Measurements from ENCODE around the gene UBE2Z. TPM values are rescaled to one million over a fixed set of nuclear protein-coding genes. Genes with fewer than 3 reads are reported as not detected.

UBE2Z gene
- total and polyA plus RNA-seq, 12 donors, result 15.5 to 47.5 (median 37.6) TPM

DNA sequence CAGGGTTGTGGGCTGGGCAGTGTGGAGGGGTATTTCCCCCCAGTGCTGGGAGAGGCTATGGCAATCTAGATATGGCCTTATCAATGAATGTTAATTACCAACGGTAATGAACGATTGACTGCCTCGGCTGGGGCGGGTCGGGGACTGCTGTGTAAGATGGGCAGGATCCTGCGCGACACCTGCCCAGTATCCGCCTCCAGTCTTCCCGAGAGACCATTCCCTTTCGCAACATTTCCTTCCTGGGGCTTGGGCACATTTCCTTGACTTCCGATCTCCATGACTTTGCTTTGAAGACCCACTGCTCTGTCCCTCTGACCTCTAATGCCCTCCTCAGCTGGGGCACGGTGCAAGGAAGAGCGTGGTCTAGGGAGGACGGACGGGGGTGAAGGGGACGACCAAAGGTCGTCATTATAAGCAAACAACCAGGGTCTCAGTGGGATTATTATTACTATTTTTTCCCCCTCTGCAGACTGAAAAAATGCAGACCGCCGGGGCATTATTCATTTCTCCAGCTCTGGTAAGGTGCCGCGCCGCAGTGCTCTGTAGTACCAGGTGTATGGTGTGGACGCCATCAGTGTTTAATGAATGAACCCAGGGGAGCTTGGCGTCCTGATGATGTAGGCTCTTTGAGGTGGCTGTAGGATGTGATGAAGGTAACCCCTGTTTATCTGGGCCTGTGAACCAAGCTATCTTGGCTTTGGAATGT, 15.1 kb upstream of the UBE2Z start:
- peak in 2 of 8 donors; percentile 3 to 27 for ATAC-seq
- TF ChIP-seq, protein P1, sequence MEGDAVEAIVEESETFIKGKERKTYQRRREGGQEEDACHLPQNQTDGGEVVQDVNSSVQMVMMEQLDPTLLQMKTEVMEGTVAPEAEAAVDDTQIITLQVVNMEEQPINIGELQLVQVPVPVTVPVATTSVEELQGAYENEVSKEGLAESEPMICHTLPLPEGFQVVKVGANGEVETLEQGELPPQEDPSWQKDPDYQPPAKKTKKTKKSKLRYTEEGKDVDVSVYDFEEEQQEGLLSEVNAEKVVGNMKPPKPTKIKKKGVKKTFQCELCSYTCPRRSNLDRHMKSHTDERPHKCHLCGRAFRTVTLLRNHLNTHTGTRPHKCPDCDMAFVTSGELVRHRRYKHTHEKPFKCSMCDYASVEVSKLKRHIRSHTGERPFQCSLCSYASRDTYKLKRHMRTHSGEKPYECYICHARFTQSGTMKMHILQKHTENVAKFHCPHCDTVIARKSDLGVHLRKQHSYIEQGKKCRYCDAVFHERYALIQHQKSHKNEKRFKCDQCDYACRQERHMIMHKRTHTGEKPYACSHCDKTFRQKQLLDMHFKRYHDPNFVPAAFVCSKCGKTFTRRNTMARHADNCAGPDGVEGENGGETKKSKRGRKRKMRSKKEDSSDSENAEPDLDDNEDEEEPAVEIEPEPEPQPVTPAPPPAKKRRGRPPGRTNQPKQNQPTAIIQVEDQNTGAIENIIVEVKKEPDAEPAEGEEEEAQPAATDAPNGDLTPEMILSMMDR (IDR thresholded peaks at IDR 0.05), result no peak
- intact Hi-C loops (cut with DNase I), result loop anchor here in 5 of 10 donors (1.0 to 10.0 kb wide), 4 partner anchors 15 to 142 kb away; partner anchors contain the start of genes UBE2Z (in 4 of the 5) and SNF8 (in 1 of the 5)
- H3K4me1 ChIP-seq, result peaks cover 0 to 29% (median 24%) of the 10 kb centered on the region in 9 donors
- peak in 1 of 2 donors; percentile 25 for DNase-seq
- H3K27ac ChIP-seq, result peak overlapping the region; percentile 57 to 93 (median 88)
- WGBS, 2 donors, result 1% methylated on average over 24 of the region's 24 CpGs
- H3K9me3 ChIP-seq, result no peaks in the 10 kb centered on the region
- H3K36me3 ChIP-seq, result peaks cover 0 to 40% (median 22%) of the 10 kb centered on the region in 9 donors
- peak overlapping the region; percentile 70 to 91 (median 77) for H3K4me3 ChIP-seq
- no peaks in the 10 kb centered on the region for H3K27me3 ChIP-seq

DNA sequence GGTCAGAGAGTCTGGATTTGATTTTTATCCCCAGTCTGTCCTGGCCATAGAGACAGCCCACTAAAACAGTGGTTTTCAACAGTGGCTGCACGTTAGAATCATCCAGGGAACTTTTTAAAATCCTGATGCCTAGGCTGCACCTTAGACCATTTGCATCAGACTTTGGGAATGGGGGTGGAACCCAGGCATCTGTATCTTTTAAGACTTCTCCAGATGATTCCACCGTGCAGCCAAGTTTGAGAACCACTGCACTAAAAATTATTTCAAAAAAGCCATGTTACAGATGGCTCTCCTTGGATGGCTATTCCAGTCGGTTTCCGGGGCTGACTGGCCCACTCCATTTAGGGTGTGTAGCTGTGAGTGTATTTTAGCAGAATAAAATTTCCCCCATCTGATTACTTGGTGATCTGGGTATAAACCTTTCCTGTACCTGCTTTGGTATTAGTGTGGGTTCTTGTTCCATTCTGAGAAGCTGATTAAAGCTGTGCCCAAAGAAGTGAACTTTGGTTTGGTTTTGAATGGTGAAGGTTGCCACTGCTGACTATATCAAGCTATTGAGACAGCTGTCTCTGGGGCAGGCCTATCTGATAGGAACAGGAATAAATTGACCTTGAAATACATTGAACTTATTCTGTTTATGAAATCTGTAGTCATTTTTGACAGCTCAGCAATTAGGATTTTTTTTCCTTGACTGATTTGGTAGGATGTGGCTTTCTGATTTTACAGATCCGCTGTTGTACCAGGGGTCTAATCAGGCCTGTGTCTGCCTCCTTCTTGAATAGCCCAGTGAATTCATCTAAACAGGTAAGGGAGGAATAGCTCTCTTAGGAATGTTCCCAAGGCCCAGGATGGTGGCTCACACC, 14.3 kb upstream of the UBE2Z start:
- intact Hi-C loops (cut with DNase I), result loop anchor here in 5 of 10 donors (1.0 to 10.0 kb wide), 4 partner anchors 14 to 141 kb away; partner anchors contain the start of genes UBE2Z (in 4 of the 5) and SNF8 (in 1 of the 5)
- Histone ChIP-seq H3K4me3 (peak overlapping the region; percentile 70 to 91 (median 77)), H3K4me1 (peaks cover 0 to 29% (median 24%) of the 10 kb centered on the region in 9 donors), H3K27me3 (no peaks in the 10 kb centered on the region), H3K36me3 (peaks cover 0 to 45% (median 26%) of the 10 kb centered on the region in 9 donors), H3K27ac (peak overlapping the region in 9 of 10 donors; percentile 82 to 93 (median 88)), H3K9me3 (no peaks in the 10 kb centered on the region)
- 55 to 58% methylated on average over 5 of the region's 5 CpGs for WGBS, 2 donors
- TF ChIP-seq, protein P1 (IDR thresholded peaks at IDR 0.05), result no peak
- ATAC-seq (no peak), DNase-seq (no peak)

DNA sequence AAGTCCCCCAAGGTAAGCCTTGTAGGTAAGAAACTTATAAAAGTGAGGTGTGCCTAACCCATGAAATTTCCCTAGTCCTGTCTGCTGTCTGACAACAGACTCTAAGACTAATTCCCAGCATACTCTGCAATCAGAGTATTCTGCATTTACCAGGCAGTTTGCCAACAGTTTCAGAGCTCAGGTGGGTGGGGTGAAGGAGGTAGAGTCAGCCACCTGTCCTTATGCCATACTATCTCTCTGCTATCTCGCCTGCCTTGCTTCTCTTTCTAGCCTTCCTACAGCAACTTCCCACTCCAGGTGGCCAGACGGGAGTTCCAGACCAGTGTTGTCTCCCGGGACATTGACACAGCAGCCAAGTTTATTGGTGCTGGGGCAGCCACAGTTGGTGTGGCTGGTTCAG, 13.3 kb upstream of the UBE2Z start:
- Histone ChIP-seq H3K27ac (peak overlapping the region in 1 of 10 donors; percentile 86), H3K9me3 (no peaks in the 10 kb centered on the region), H3K4me1 (peaks cover 0 to 29% (median 24%) of the 10 kb centered on the region in 9 donors), H3K4me3 (no peak overlapping the region), H3K36me3 (peaks cover 0 to 45% (median 26%) of the 10 kb centered on the region in 9 donors), H3K27me3 (no peaks in the 10 kb centered on the region)
- WGBS, 2 donors, result 77 to 86% methylated on average over 3 of the region's 3 CpGs
- no peak for ATAC-seq
- no peak for DNase-seq
- TF ChIP-seq, protein P1 (IDR thresholded peaks at IDR 0.05), result no peak
- intact Hi-C loops (cut with DNase I), result loop anchor here in 2 of 10 donors (5.0 to 10.0 kb wide), 2 partner anchors 47 to 140 kb away; partner anchors contain the start of gene SNF8 (in 1 of the 2)

DNA sequence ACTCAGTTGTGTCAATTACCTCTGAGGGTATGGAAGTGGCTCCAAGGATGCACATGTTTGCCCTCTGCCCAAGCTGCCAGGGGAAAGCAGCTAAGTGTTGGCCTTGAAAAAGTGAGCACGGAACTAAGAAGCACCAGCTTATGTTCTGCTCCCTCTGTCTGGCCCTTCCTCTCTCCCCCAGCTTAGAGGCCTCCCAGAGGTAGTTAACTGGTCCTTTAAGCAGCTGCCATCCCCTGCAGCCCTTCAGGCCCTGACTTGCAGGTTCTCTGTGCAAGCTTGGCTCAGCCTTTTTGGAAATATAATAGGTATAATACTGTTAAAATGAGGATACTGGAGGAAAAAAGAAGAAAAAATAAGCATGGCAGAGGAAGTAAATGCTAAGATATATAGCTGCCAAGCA, 7.0 kb upstream of the UBE2Z start:
- Histone ChIP-seq H3K4me1 (no peaks in the 10 kb centered on the region), H3K4me3 (no peak overlapping the region), H3K9me3 (no peaks in the 10 kb centered on the region), H3K36me3 (peaks cover 0 to 24% (median 11%) of the 10 kb centered on the region in 9 donors), H3K27me3 (no peaks in the 10 kb centered on the region), H3K27ac (no peak overlapping the region)
- ATAC-seq (no peak), DNase-seq (no peak)
- TF ChIP-seq, protein P1 (IDR thresholded peaks at IDR 0.05), result no peak
- 62 to 74% methylated on average over 1 of the region's 1 CpG for WGBS, 2 donors
- intact Hi-C loops (cut with DNase I), result no loop called here

Measured in heart right ventricle (tissue), 16 donors.